ENCODE measurements around the gene LOXHD1.

- TF ChIP-seq POLR2A (IDR thresholded peaks at IDR 0.05) = no peak
- TF ChIP-seq CTCF (IDR thresholded peaks at IDR 0.05) = no peak
Observed at GRCh38 chr18:46578987-46579386, 78.0 kb downstream of the LOXHD1 start.

Measured in uterus (tissue), 2 donors.